Skeletal muscle tissue (tissue), 4 donors: ENCODE results near the gene ZNF24. TPM values are rescaled to one million over a fixed set of nuclear protein-coding genes. Genes with fewer than 3 reads are reported as not detected.

Experiments
- H3K27ac ChIP-seq: one replicate; pipeline ENCODE4 v1.7.0; 2013; ENCODE audit warnings: mild to moderate bottlenecking, low read depth, low read length, inconsistent platforms
- H3K27me3 ChIP-seq, 3 donors: one replicate each; pipeline ENCODE4 v1.7.0; 2013; ENCODE audit warnings: low read length in 3 of 3; ENCODE audit not compliant: control insufficient read depth in 3 of 3, insufficient read depth in 3 of 3
- H3K36me3 ChIP-seq, 3 donors: one replicate each; pipeline ENCODE4 v1.7.0; 2013; ENCODE audit warnings: low read length in 3 of 3; ENCODE audit not compliant: control insufficient read depth in 3 of 3, insufficient read depth in 3 of 3
- H3K4me1 ChIP-seq, 3 donors: one replicate each; pipeline ENCODE4 v1.7.0; 2013; ENCODE audit warnings: low read length in 3 of 3, mild to moderate bottlenecking in 3 of 3; ENCODE audit not compliant: control insufficient read depth in 3 of 3, insufficient read depth in 3 of 3
- H3K4me3 ChIP-seq, 3 donors: one replicate each; pipeline ENCODE4 v1.7.0; 2013; ENCODE audit warnings: low read length in 3 of 3
- H3K9ac ChIP-seq, 3 donors: one replicate each; pipeline ENCODE4 v1.7.0; 2013; ENCODE audit warnings: low read length in 3 of 3, mild to moderate bottlenecking in 3 of 3, moderate library complexity in 2 of 3, low read depth in 1 of 3
- H3K9me3 ChIP-seq, 3 donors: one replicate each; pipeline ENCODE4 v1.7.0; 2013; ENCODE audit warnings: low read length in 3 of 3; ENCODE audit not compliant: control insufficient read depth in 3 of 3
- total RNA-seq: library from RNA; depleted of rRNA; stranded (reverse); fragments of >200 nt; gene quantifications from one replicate; pipeline ENCODE4 v1.2.3, GENCODE V29; 2014
- donor health status: Osteomylitis.

ZNF24 gene
- total RNA-seq, 1 donor from 2014 or later = 27.1 TPM

DNA sequence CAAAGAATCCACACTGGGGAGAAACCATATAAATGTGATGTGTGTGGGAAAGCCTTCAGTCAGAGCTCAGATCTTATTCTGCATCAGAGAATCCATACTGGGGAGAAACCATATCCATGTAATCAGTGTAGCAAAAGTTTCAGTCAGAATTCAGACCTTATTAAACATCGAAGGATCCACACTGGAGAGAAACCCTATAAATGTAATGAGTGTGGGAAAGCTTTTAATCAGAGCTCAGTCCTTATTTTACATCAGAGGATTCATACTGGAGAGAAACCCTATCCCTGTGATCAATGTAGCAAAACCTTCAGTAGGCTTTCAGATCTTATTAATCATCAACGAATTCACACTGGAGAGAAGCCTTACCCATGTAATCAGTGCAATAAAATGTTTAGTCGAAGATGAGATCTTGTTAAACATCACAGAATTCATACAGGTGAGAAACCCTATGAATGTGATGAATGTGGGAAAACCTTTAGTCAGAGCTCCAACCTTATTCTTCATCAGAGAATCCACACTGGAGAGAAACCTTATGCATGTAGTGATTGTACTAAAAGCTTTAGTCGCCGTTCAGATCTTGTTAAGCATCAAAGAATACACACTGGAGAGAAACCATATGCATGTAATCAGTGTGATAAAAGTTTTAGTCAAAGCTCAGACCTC lies 37.5 kb downstream of the ZNF24 start:
- Histone ChIP-seq H3K27me3 (no peaks in the 10 kb centered on the region), H3K4me1 (peaks cover 0 to 6% (median under 1%) of the 10 kb centered on the region in 3 donors), H3K36me3 (peaks cover 16 to 49% (median 39%) of the 10 kb centered on the region in 3 donors), H3K9ac (no peak overlapping the region), H3K9me3 (peaks cover 22 to 34% (median 23%) of the 10 kb centered on the region in 3 donors), H3K27ac (no peak overlapping the region), H3K4me3 (peak overlapping the region in 1 of 3 donors; percentile 18)

DNA sequence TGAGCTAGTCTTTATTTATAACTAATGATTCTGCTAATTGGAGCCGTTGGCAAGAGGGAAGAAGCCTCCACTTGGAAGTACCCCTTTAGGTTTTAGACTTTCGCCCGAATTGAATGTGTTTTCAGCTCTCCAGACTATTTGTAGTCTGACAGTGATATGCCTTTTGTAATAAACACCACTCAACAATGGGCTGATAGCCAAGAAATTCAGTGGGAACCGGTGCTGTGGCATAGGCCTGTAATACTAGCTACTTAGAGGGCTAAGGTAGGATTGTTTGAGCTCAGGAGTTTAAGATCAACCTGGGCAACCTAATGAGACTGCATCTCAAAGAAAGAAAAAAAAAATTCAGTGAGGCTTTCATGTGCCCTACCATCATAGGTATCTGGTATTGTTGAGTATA lies 40.6 kb downstream of the ZNF24 start:
- no peaks in the 10 kb centered on the region for H3K27me3 ChIP-seq
- H3K36me3 ChIP-seq = peaks cover 18 to 50% (median 46%) of the 10 kb centered on the region in 3 donors
- no peak overlapping the region for H3K9ac ChIP-seq
- no peak overlapping the region for H3K27ac ChIP-seq
- H3K4me1 ChIP-seq = no peaks in the 10 kb centered on the region
- peaks cover 22 to 37% (median 24%) of the 10 kb centered on the region in 3 donors for H3K9me3 ChIP-seq
- no peak overlapping the region for H3K4me3 ChIP-seq

DNA sequence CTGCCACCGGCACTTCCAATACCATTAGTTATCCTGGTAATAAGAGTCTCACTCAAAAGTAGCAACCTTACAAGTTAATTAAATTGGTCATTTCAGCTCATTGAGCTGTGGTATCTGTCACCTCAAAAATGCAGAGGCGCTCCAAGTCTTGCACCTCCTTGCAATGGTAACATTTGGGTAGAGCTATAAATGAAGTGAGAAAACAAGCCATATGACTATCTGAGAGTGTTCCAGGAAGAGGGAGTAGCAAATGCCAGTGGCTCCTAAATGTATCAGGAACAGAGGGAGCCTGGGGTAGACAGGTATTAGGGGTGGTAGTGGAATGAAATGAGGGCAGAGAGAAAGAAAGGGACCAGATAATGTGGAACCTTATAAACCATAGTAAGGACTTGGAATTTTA lies 48.2 kb downstream of the ZNF24 start:
- Histone ChIP-seq H3K9ac (no peak overlapping the region), H3K36me3 (peaks cover 9 to 26% (median 12%) of the 10 kb centered on the region in 3 donors), H3K4me3 (no peak overlapping the region), H3K27me3 (no peaks in the 10 kb centered on the region), H3K27ac (no peak overlapping the region), H3K4me1 (peaks cover 4 to 8% (median 6%) of the 10 kb centered on the region in 3 donors), H3K9me3 (peaks cover 0 to 4% (median 3%) of the 10 kb centered on the region in 3 donors)

- Histone ChIP-seq H3K4me1 (peaks cover 8 to 19% (median 15%) of the 10 kb centered on the region in 3 donors), H3K27ac (no peak overlapping the region), H3K27me3 (no peaks in the 10 kb centered on the region), H3K4me3 (peak overlapping the region; percentile 92 to 98 (median 98)), H3K36me3 (peaks cover 4 to 11% (median 6%) of the 10 kb centered on the region in 3 donors), H3K9me3 (no peaks in the 10 kb centered on the region), H3K9ac (peak overlapping the region in 2 of 3 donors; percentile 96)
These were observed 53.1 kb downstream of the ZNF24 start for GRCh38 chr18:35291166-35291565.

DNA sequence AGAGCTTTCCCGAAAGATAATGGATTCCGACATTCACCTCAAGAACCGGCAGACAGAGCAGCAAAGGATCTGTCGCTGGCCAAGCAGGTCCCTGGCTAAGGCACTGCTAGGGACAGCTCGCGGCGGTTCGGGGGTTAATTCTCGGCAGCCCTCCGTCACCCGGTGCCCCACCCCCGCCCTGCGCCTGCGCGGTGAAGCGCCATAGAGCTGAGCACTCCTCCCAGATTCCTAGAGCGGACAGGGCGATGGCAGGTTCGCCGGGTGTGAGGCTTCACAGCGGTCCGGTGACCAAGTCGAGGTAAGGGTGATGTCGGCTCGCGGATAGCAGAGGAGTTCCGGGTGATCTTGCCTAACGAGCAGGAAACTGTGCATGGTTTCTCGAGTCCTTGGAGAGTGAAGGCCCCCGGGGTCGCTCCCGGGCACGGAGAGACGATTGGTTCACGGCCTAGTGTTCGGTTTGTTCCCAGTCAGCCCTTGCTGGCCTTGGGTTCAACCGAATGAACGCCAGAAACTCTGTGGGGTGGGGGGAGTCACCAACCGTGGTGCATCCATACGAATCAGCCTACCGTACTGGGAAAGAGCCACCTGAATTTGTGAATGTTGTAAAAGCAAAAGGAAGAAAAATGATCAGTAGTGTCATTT lies 54.0 kb downstream of the ZNF24 start, which contains the start of gene ZSCAN30:
ZSCAN30 (minus strand) TSS at position 136 of the 642 bp plus-strand sequence. CDS start 25,877 bp downstream, outside the sequence.
- Histone ChIP-seq H3K4me1 (peaks cover 8 to 19% (median 15%) of the 10 kb centered on the region in 3 donors), H3K4me3 (peak within 1 kb of the TSS; percentile 92 to 98 (median 98))

DNA sequence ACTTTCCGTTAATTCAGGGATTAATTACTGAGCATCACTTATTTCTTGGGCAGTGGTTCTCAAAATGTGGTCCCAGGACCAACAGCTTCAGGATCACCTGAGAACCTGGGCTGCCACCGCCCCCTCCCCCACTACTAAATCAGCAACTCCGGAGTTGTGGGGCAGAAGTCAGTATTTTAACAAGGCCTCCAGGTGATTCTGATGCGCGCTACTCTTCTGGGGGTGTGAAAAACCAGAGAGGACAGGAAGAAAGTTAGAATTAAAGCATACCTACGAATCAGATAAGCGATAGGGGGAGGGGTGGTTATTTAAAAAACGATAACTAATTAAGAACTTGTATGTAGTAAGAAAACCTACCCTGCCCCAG lies 54.5 kb downstream of the ZNF24 start:
- H3K4me1 ChIP-seq = peaks cover 8 to 19% (median 15%) of the 10 kb centered on the region in 3 donors

More for the DNA sequence above, 54.0 kb downstream of the ZNF24 start, which contains the start of gene ZSCAN30:
- no peaks in the 10 kb centered on the region for H3K27me3 ChIP-seq
- peaks cover 0 to 4% (median 2%) of the 10 kb centered on the region in 3 donors for H3K36me3 ChIP-seq
- peak within 1 kb of the TSS; percentile 96 to 97 (median 96) for H3K9ac ChIP-seq
- H3K27ac ChIP-seq = peak within 1 kb of the TSS; percentile 91
- no peaks in the 10 kb centered on the region for H3K9me3 ChIP-seq

DNA sequence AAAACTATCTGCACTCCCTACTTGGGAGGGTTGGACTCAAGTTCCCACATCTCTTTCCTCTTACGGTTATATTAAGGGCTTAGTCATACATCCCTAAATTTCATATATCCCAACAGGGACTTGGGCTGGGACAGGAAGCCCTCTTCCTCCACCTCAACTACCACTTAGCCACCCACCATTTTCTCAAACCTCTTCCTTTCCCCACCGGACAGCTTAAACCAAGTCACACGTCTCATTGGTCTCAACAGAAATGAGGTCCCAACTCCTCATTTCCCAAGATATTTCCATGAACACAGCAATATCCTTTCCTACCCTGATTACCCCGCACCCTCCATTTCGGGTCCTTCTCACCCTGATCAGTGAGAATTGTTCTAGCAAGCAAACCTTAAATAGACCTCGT lies 54.9 kb downstream of the ZNF24 start:
- Histone ChIP-seq H3K4me1 (peaks cover 8 to 19% (median 15%) of the 10 kb centered on the region in 3 donors), H3K36me3 (peaks cover 0 to 5% (median 2%) of the 10 kb centered on the region in 3 donors), H3K4me3 (peak overlapping the region; percentile 92 to 98 (median 98)), H3K27ac (peak overlapping the region; percentile 91), H3K27me3 (no peaks in the 10 kb centered on the region), H3K9me3 (no peaks in the 10 kb centered on the region), H3K9ac (peak overlapping the region; percentile 94 to 96 (median 96))

More for the DNA sequence above, 54.5 kb downstream of the ZNF24 start:
- H3K27ac ChIP-seq = peak overlapping the region; percentile 91
- peaks cover 0 to 2% (median 0%) of the 10 kb centered on the region in 3 donors for H3K36me3 ChIP-seq
- H3K27me3 ChIP-seq = no peaks in the 10 kb centered on the region
- peak overlapping the region; percentile 94 to 96 (median 96) for H3K9ac ChIP-seq
- H3K9me3 ChIP-seq = no peaks in the 10 kb centered on the region
- peak overlapping the region; percentile 92 to 98 (median 98) for H3K4me3 ChIP-seq

DNA sequence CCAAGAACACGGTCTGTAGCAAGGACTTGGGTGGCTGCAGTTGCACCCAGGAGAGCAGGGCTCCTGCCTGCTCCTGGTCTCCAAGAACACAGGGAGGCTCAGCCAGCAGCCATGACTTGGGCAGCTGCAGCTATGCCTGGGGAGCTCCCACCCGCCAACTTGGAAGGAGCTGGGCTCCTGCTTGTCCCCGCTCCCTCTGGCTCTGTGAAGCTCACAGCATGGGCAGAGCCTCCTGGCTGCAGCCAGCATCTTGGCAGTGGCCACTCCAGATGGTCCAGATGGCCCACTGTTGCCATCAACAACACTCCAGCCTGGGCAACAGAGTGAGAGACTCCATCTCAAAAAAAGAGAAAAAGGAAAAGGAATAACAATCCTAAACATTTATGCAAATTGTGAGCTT lies 59.4 kb downstream of the ZNF24 start:
- Histone ChIP-seq H3K27ac (no peak overlapping the region), H3K9ac (no peak overlapping the region), H3K36me3 (peaks cover 0 to 11% (median 7%) of the 10 kb centered on the region in 3 donors), H3K4me3 (no peak overlapping the region), H3K4me1 (peaks cover 0 to 7% (median 4%) of the 10 kb centered on the region in 3 donors), H3K9me3 (no peaks in the 10 kb centered on the region), H3K27me3 (no peaks in the 10 kb centered on the region)

- Histone ChIP-seq H3K4me1 (peaks cover 0 to 2% (median 1%) of the 10 kb centered on the region in 3 donors), H3K9ac (no peak overlapping the region), H3K9me3 (no peaks in the 10 kb centered on the region), H3K27ac (no peak overlapping the region), H3K27me3 (no peaks in the 10 kb centered on the region), H3K36me3 (peaks cover 0 to 11% (median 7%) of the 10 kb centered on the region in 3 donors), H3K4me3 (no peak overlapping the region)
These were observed 60.1 kb downstream of the ZNF24 start for GRCh38 chr18:35283923-35284794.
